ENCODE data around the gene ALKBH8.
A peak's percentile ranks its signal among the peaks of the same experiment; 100 is the strongest.

ALKBH8 gene

GRCh38 chr11:107457205-107457557, 108.4 kb downstream of the ALKBH8 start:
- intact Hi-C loops (cut with DNase I) = loop anchor here (10.0 kb wide), 1 partner anchor 1372 kb away; no protein-coding TSS in a partner anchor
- no peak for DNase-seq

GRCh38 chr11:107453594-107454286, 111.8 kb downstream of the ALKBH8 start:
- DNase-seq = peak in 2 of 10 donors; percentile 62 to 72
- intact Hi-C loops (cut with DNase I) = loop anchor here (10.0 kb wide), 1 partner anchor 1369 kb away; no protein-coding TSS in a partner anchor
